Stomach (tissue), 4 donors: Measurements from ENCODE around the gene ATXN1.

ENCODE experiments used
- POLR2A ChIP-seq, 4 donors: fragments of 450-650 bp; IDR thresholded peaks; one replicate each; pipeline ENCODE4 v1.6.1; 2016; ENCODE audit warnings: antibody characterized with exemption in 4 of 4, control low read depth in 2 of 4, mild to moderate bottlenecking in 1 of 4, moderate library complexity in 1 of 4
- POLR2AphosphoS5 ChIP-seq, 3 donors: sonication (generic); formaldehyde crosslinking; IDR thresholded peaks; one replicate each; pipeline ENCODE4 v1.6.1; 2016; ENCODE audit warnings: antibody characterized with exemption in 3 of 3
- TF ChIP-seq, protein P1 (sequence below), 7 experiments: fragments of 450-650 bp in 4 of 7; fragments of 200-600 bp in 3 of 7; sonication (generic) in 3 of 7; IDR thresholded peaks; one replicate each; pipeline ENCODE4 v1.5.1; 2016 to 2019; ENCODE audit warnings: antibody characterized with exemption in 7 of 7, control low read depth in 2 of 7, mild to moderate bottlenecking in 1 of 7

DNA sequence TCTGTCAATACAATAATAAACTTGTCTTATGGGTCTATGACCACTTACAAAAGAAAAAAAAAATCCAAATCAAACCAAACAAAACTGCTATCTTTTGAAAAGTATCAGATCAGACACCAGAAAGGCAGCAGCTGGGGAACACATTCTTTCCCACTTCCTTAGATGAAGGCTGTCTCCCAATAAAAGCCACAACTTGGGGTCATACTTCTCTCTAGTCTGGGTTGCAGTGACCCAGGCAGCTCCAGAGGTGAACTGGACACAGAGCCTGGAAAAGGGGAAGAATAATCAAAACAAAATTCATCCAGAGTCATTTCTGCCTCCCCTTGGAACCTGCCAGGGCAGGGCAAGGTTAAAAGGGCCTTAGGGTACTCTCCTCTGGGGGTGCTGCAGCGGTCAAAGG is 19.1 kb downstream of the ATXN1 start:
- TF ChIP-seq, protein P1, sequence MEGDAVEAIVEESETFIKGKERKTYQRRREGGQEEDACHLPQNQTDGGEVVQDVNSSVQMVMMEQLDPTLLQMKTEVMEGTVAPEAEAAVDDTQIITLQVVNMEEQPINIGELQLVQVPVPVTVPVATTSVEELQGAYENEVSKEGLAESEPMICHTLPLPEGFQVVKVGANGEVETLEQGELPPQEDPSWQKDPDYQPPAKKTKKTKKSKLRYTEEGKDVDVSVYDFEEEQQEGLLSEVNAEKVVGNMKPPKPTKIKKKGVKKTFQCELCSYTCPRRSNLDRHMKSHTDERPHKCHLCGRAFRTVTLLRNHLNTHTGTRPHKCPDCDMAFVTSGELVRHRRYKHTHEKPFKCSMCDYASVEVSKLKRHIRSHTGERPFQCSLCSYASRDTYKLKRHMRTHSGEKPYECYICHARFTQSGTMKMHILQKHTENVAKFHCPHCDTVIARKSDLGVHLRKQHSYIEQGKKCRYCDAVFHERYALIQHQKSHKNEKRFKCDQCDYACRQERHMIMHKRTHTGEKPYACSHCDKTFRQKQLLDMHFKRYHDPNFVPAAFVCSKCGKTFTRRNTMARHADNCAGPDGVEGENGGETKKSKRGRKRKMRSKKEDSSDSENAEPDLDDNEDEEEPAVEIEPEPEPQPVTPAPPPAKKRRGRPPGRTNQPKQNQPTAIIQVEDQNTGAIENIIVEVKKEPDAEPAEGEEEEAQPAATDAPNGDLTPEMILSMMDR (IDR thresholded peaks at IDR 0.05): no peak
- no peak for TF ChIP-seq POLR2AphosphoS5 (IDR thresholded peaks at IDR 0.05)
- no peak for TF ChIP-seq POLR2A (IDR thresholded peaks at IDR 0.05)
